Esophagus muscularis mucosa (tissue), 4 donors: ENCODE data around the gene ACOXL. TPM values are rescaled to one million over a fixed set of nuclear protein-coding genes. Genes with fewer than 3 reads are reported as not detected.

Experiments used
- DNase-seq: peaks from one replicate; pipeline ENCODE4 v3.0.0-alpha.2; 2017; ENCODE audit errors: extremely low spot score
- H3K27ac ChIP-seq, 4 donors: fragments of 200-600 bp; sonication (generic); replicated peaks in 1 of 4; 1 replicate in 3 of 4; 2 replicates in 1 of 4; pipeline ENCODE4 v1.5.1; 2016 to 2019; ENCODE audit warnings: mild to moderate bottlenecking in 1 of 4
- H3K27me3 ChIP-seq, 4 donors: fragments of 200-600 bp; sonication (generic); one replicate each; pipeline versions ENCODE4 v1.5.1 to v1.6.0; 2016 to 2019
- H3K36me3 ChIP-seq, 4 donors: fragments of 200-600 bp; sonication (generic); one replicate each; pipeline ENCODE4 v1.5.1; 2016 to 2019
- H3K4me1 ChIP-seq, 4 donors: fragments of 200-600 bp; sonication (generic); one replicate each; pipeline ENCODE4 v1.5.1; 2016 to 2019
- H3K4me3 ChIP-seq, 4 donors: fragments of 200-600 bp; sonication (generic); 1 replicate in 2 of 4; 2 replicates in 2 of 4; pipeline ENCODE4 v1.5.1; 2016 to 2019; ENCODE audit warnings: mild to moderate bottlenecking in 4 of 4, moderate library complexity in 1 of 4
- H3K9me3 ChIP-seq, 4 donors: fragments of 200-600 bp; sonication (generic); 1 replicate in 3 of 4; 2 replicates in 1 of 4; pipeline ENCODE4 v1.5.1; 2016 to 2019
- EP300 ChIP-seq: sonication (generic); formaldehyde crosslinking; IDR thresholded peaks from one replicate; pipeline ENCODE4 v1.6.1; 2017; ENCODE audit warnings: antibody characterized with exemption
- POLR2A ChIP-seq: fragments of 450-650 bp; IDR thresholded peaks from one replicate; pipeline ENCODE4 v1.6.1; 2017; ENCODE audit warnings: antibody characterized with exemption, moderate library complexity, mild to moderate bottlenecking, low read depth
- POLR2AphosphoS5 ChIP-seq, 2 donors: sonication (generic); formaldehyde crosslinking; IDR thresholded peaks; one replicate each; pipeline ENCODE4 v1.6.1; 2017; ENCODE audit warnings: antibody characterized with exemption in 2 of 2
- WGBS: methylation state at CpG from one replicate; pipeline ENCODE4 v1.1.5; 2018; 5-methylcytosine and 5-hydroxymethylcytosine counted together
- intact Hi-C: fragments of 100-400 bp; cut with DNase I; formaldehyde crosslinking; loops from one replicate; pipeline ENCODE4 v1.15.1; 2023
- total RNA-seq, 4 donors: library from RNA; depleted of rRNA; stranded (reverse); fragments of >200 nt; gene quantifications; one replicate each; pipeline versions ENCODE4 v1.1.0 to v1.2.1, GENCODE V29; 2016
- TF ChIP-seq, protein P1 (sequence below), 3 experiments: fragments of 200-600 bp in 2 of 3; fragments of 450-650 bp in 1 of 3; sonication (generic) in 2 of 3; IDR thresholded peaks; one replicate each; pipeline ENCODE4 v1.5.1; 2017 to 2019; ENCODE audit warnings: antibody characterized with exemption in 3 of 3, mild to moderate bottlenecking in 2 of 3, moderate library complexity in 1 of 3

Gene ACOXL
- total RNA-seq, 4 donors from 2014 or later, result not detected

DNA sequence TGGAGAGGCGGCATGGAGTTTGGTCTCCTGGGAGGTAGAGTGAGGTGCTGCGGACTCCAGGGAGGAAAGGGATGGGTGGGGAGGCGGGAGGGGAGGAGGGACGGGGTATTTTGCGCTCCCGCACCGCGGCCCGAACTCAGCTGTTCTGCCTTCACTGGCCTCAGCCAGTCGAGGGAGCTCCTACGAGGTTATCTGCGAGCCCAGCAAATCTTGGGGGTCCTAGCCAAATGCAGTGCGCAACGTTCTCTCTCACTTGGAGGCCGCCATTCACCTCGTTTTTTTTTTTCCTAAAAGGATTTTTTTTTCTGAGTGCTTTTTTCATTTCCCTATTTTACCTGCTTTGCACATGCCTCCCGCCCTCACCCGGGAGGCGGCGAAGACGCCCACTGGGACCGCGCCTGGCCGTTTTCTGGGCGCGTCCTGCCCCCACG, 387.5 kb downstream of the ACOXL start:
- peaks cover 0 to 12% (median 5%) of the 10 kb centered on the region in 4 donors for H3K36me3 ChIP-seq
- H3K4me3 ChIP-seq, result peak overlapping the region; percentile 82 to 92 (median 84)
- peak overlapping the region in 2 of 4 donors; percentile 71 to 75 for H3K27ac ChIP-seq
- no peaks in the 10 kb centered on the region for H3K9me3 ChIP-seq
- H3K4me1 ChIP-seq, result peaks cover 51 to 63% (median 60%) of the 10 kb centered on the region in 4 donors
- H3K27me3 ChIP-seq, result peaks cover 3 to 57% (median 5%) of the 10 kb centered on the region in 4 donors
- WGBS, result 28% methylated on average over 25 of the region's 27 CpGs
- intact Hi-C loops, result loop anchor here (10.0 kb wide), 1 partner anchor 585 kb away; no protein-coding TSS in a partner anchor
- DNase-seq, result no peak
- TF ChIP-seq POLR2A (no peak), POLR2AphosphoS5 (IDR thresholded peaks at IDR 0.05) (no peak), EP300 (no peak)
- TF ChIP-seq, protein P1, sequence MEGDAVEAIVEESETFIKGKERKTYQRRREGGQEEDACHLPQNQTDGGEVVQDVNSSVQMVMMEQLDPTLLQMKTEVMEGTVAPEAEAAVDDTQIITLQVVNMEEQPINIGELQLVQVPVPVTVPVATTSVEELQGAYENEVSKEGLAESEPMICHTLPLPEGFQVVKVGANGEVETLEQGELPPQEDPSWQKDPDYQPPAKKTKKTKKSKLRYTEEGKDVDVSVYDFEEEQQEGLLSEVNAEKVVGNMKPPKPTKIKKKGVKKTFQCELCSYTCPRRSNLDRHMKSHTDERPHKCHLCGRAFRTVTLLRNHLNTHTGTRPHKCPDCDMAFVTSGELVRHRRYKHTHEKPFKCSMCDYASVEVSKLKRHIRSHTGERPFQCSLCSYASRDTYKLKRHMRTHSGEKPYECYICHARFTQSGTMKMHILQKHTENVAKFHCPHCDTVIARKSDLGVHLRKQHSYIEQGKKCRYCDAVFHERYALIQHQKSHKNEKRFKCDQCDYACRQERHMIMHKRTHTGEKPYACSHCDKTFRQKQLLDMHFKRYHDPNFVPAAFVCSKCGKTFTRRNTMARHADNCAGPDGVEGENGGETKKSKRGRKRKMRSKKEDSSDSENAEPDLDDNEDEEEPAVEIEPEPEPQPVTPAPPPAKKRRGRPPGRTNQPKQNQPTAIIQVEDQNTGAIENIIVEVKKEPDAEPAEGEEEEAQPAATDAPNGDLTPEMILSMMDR (IDR thresholded peaks at IDR 0.05), result no peak

DNA sequence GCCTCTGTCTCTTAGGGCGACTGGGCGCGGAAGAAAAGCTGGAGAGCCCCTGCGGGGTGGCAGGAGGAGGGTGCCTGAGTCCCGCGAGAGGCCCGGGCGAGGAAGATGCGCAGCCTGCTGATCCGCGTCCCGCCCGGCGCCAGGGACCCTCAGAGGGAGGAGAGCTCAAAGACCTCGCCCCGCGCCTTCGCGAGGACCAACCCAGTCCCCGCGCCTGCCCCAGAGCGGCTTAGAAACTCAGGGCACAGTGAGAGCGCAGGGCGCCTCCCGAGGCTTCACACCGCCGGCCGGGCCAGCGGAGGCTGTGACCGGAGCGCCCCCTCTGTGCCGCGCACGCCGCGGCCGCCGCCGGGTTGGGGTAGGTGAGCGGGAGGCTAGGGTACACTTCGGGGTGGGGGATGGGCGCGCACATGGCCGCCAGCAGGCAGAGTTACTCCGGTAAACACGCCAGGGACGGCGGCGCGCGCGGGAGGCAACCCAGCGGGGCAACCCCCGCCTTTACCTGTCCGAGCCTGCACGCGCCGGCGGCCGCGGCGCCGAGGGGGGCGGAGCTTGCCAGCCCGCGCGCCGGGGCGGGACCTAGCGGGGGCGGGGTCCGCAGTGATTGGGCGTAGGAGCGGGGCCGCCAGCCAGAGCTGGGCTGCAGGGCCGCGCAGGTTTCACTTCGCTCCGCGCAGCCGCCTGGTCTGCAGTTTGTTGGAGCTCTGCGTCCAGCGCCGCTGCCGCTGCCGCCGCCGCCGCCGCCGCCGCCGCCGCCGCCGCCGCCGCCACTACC, 388.1 kb downstream of the ACOXL start, which contains the start of gene BCL2L11:
Gene BCL2L11, plus strand, starts transcription at position 662 of the 775 bp plus-strand sequence. CDS start 2,832 bp downstream, outside the sequence.
- H3K27ac ChIP-seq, result peak within 1 kb of the TSS; percentile 75 to 89 (median 81)
- peak within 1 kb of the TSS; percentile 82 to 92 (median 84) for H3K4me3 ChIP-seq
- peaks cover 3 to 51% (median 5%) of the 10 kb centered on the region in 4 donors for H3K27me3 ChIP-seq
- H3K36me3 ChIP-seq, result peaks cover 0 to 18% (median 8%) of the 10 kb centered on the region in 4 donors
- WGBS, result 0% methylated on average over 34 of the region's 98 CpGs
- intact Hi-C loops, result no loop called here
- no peak for DNase-seq
- TF ChIP-seq, protein P1 (IDR thresholded peaks at IDR 0.05), result peak in 1 of 3 experiments; percentile 18
- TF ChIP-seq EP300 (no peak), POLR2AphosphoS5 (IDR thresholded peaks at IDR 0.05) (peak; percentile 82 to 90), POLR2A (peak; percentile 29)
- H3K9me3 ChIP-seq, result no peaks in the 10 kb centered on the region
- H3K4me1 ChIP-seq, result peaks cover 51 to 63% (median 60%) of the 10 kb centered on the region in 4 donors

GRCh38 chr2:111121028-111121827, 388.9 kb downstream of the ACOXL start:
- intact Hi-C loops, result no loop called here
- H3K27me3 ChIP-seq, result peaks cover 3 to 44% (median 5%) of the 10 kb centered on the region in 4 donors
- peak overlapping the region; percentile 75 to 89 (median 81) for H3K27ac ChIP-seq
- WGBS, result 1% methylated on average over 46 of the region's 80 CpGs
- peak overlapping the region; percentile 82 to 92 (median 84) for H3K4me3 ChIP-seq
- H3K9me3 ChIP-seq, result no peaks in the 10 kb centered on the region
- peaks cover 0 to 23% (median 14%) of the 10 kb centered on the region in 4 donors for H3K36me3 ChIP-seq
- TF ChIP-seq POLR2A, result no peak
- TF ChIP-seq EP300, result no peak
- no peak for TF ChIP-seq POLR2AphosphoS5 (IDR thresholded peaks at IDR 0.05)
- TF ChIP-seq, protein P1 (IDR thresholded peaks at IDR 0.05), result no peak
- H3K4me1 ChIP-seq, result peaks cover 51 to 63% (median 60%) of the 10 kb centered on the region in 4 donors
- DNase-seq, result no peak

- intact Hi-C loops, result no loop called here
- Histone ChIP-seq H3K36me3 (peaks cover 0 to 31% (median 18%) of the 10 kb centered on the region in 4 donors), H3K4me1 (peaks cover 46 to 59% (median 55%) of the 10 kb centered on the region in 4 donors), H3K27ac (peak overlapping the region; percentile 75 to 89 (median 81)), H3K9me3 (no peaks in the 10 kb centered on the region), H3K27me3 (peaks cover 0 to 35% (median 4%) of the 10 kb centered on the region in 4 donors), H3K4me3 (peak overlapping the region; percentile 82 to 92 (median 84))
- TF ChIP-seq POLR2A (no peak), EP300 (no peak), POLR2AphosphoS5 (IDR thresholded peaks at IDR 0.05) (peak; percentile 78 to 80)
- TF ChIP-seq, protein P1 (IDR thresholded peaks at IDR 0.05), result no peak
- DNase-seq, result no peak
- WGBS, result 1% methylated on average over 45 of the region's 93 CpGs
These were observed 389.7 kb downstream of the ACOXL start for GRCh38 chr2:111121828-111122630.
